ENCODE results near the gene PARN.
"Not testable (repeated sequence)": the region's sequence is repeated elsewhere in the genome, so short reads cannot be mapped to it uniquely, and the experiment has no call there.

The PARN gene

GRCh38 chr16:14579266-14579665, 50.8 kb downstream of the PARN start:
- DNase-seq (ENCODE audit: low read depth) = no peak
- no peak overlapping the region for H3K4me3 ChIP-seq (ENCODE audit: low read depth, low read length)

- no peak overlapping the region for H3K4me3 ChIP-seq (ENCODE audit: low read depth, low read length)
- no peak for DNase-seq (ENCODE audit: low read depth)
Measured at GRCh38 chr16:14576532-14576931, 53.5 kb downstream of the PARN start.

- no peak for DNase-seq (ENCODE audit: low read depth)
- no peak overlapping the region for H3K4me3 ChIP-seq (ENCODE audit: low read depth, low read length)
Measured at GRCh38 chr16:14576069-14576468, 54.0 kb downstream of the PARN start.

GRCh38 chr16:14574698-14575415, 55.2 kb downstream of the PARN start:
- H3K4me3 ChIP-seq (ENCODE audit: low read depth, low read length); DNase-seq (ENCODE audit: low read depth): not testable (repeated sequence)

- no peak for DNase-seq (ENCODE audit: low read depth)
- no peak overlapping the region for H3K4me3 ChIP-seq (ENCODE audit: low read depth, low read length)
Measured at GRCh38 chr16:14572535-14572934, 57.5 kb downstream of the PARN start.

GRCh38 chr16:14569213-14569612, 60.8 kb downstream of the PARN start:
- no peak overlapping the region for H3K4me3 ChIP-seq (ENCODE audit: low read depth, low read length)
- no peak for DNase-seq (ENCODE audit: low read depth)

- H3K4me3 ChIP-seq (ENCODE audit: low read depth, low read length) = no peak overlapping the region
- DNase-seq (ENCODE audit: low read depth) = no peak
Measured at GRCh38 chr16:14566599-14566998, 63.5 kb downstream of the PARN start.

GRCh38 chr16:14565688-14566025, 64.4 kb downstream of the PARN start:
- no peak for DNase-seq (ENCODE audit: low read depth)
- H3K4me3 ChIP-seq (ENCODE audit: low read depth, low read length) = no peak overlapping the region

GRCh38 chr16:14564861-14565687, 65.0 kb downstream of the PARN start:
- no peak overlapping the region for H3K4me3 ChIP-seq (ENCODE audit: low read depth, low read length)
- no peak for DNase-seq (ENCODE audit: low read depth)

GRCh38 chr16:14564323-14564722, 65.7 kb downstream of the PARN start:
- H3K4me3 ChIP-seq (ENCODE audit: low read depth, low read length) = no peak overlapping the region
- no peak for DNase-seq (ENCODE audit: low read depth)

GRCh38 chr16:14562691-14563491, 67.2 kb downstream of the PARN start:
- DNase-seq (ENCODE audit: low read depth) = no peak
- H3K4me3 ChIP-seq (ENCODE audit: low read depth, low read length) = no peak overlapping the region

- no peak overlapping the region for H3K4me3 ChIP-seq (ENCODE audit: low read depth, low read length)
- no peak for DNase-seq (ENCODE audit: low read depth)
Measured at GRCh38 chr16:14560523-14560922, 69.5 kb downstream of the PARN start.

- no peak overlapping the region for H3K4me3 ChIP-seq (ENCODE audit: low read depth, low read length)
- DNase-seq (ENCODE audit: low read depth) = no peak
Measured at GRCh38 chr16:14559809-14560241, 70.2 kb downstream of the PARN start.

GRCh38 chr16:14553447-14553846, 76.6 kb downstream of the PARN start:
- no peak for DNase-seq (ENCODE audit: low read depth)
- no peak overlapping the region for H3K4me3 ChIP-seq (ENCODE audit: low read depth, low read length)

- H3K4me3 ChIP-seq (ENCODE audit: low read depth, low read length) = no peak overlapping the region
- DNase-seq (ENCODE audit: low read depth) = no peak
Measured at GRCh38 chr16:14549789-14550153, 80.3 kb downstream of the PARN start.

GRCh38 chr16:14548933-14549788, 80.9 kb downstream of the PARN start:
- H3K4me3 ChIP-seq (ENCODE audit: low read depth, low read length) = no peak overlapping the region

GRCh38 chr16:14545346-14545884, 84.6 kb downstream of the PARN start:
- no peak overlapping the region for H3K4me3 ChIP-seq (ENCODE audit: low read depth, low read length)
- DNase-seq (ENCODE audit: low read depth) = no peak

More at GRCh38 chr16:14548933-14549788, 80.9 kb downstream of the PARN start:
- no peak for DNase-seq (ENCODE audit: low read depth)

- DNase-seq (ENCODE audit: low read depth); H3K4me3 ChIP-seq (ENCODE audit: low read depth, low read length): not testable (repeated sequence)
Measured at GRCh38 chr16:14544846-14545245, 85.2 kb downstream of the PARN start.

- H3K4me3 ChIP-seq (ENCODE audit: low read depth, low read length) = no peak overlapping the region
- DNase-seq (ENCODE audit: low read depth) = no peak
Measured at GRCh38 chr16:14539631-14540030, 90.4 kb downstream of the PARN start.
